ENCODE data around the gene ZNF532.
"Not testable (repeated sequence)": the region's sequence is repeated elsewhere in the genome, so short reads cannot be mapped to it uniquely, and the experiment has no call there.

- TF ChIP-seq CTCF (IDR thresholded peaks at IDR 0.05); POLR2A (IDR thresholded peaks at IDR 0.05); POLR2AphosphoS5 (IDR thresholded peaks at IDR 0.05; ENCODE audit: insufficient read depth in 1 of 2, low read depth in 1 of 2): not testable (repeated sequence)
Measured at GRCh38 chr18:58855521-58855920, 9.2 kb upstream of the ZNF532 start.
